HepG2 (cell line): Measurements from ENCODE around the gene SNAI3.

Experiments used
- EZH2 ChIP-seq: conservative IDR thresholded peaks from 2 replicates; pipeline ENCODE4 v1.6.1; 2012; ENCODE audit warnings: mild to moderate bottlenecking, low read depth, low read length, moderate library complexity
- REPIN1 ChIP-seq: sonication (generic); formaldehyde crosslinking; IDR thresholded peaks from 2 replicates; pipeline ENCODE4 v1.8.0; 2022; ENCODE audit warnings: missing genetic modification reagents, low read depth, mild to moderate bottlenecking, borderline replicate concordance
- REST ChIP-seq, 2 experiments: IDR thresholded peaks; 2 replicates each; pipeline ENCODE4 v1.6.1; 2011 to 2012; ENCODE audit warnings: low read length in 2 of 2, borderline replicate concordance in 1 of 2, low read depth in 1 of 2, mild to moderate bottlenecking in 1 of 2, moderate library complexity in 1 of 2
- SMARCC2 ChIP-seq: fragments of 450-650 bp; IDR thresholded peaks from 2 replicates; pipeline ENCODE4 v1.6.1; 2017; ENCODE audit warnings: antibody characterized with exemption, mild to moderate bottlenecking
- STAT6 ChIP-seq: sonication (generic); formaldehyde crosslinking; IDR thresholded peaks from 2 replicates; pipeline ENCODE4 v1.4.0; 2020; ENCODE audit warnings: missing genetic modification reagents, mild to moderate bottlenecking, borderline replicate concordance
- ZNF512 ChIP-seq: sonication (generic); formaldehyde crosslinking; IDR thresholded peaks from 2 replicates; pipeline ENCODE4 v1.4.0; 2020; ENCODE audit warnings: mild to moderate bottlenecking, missing genetic modification reagents
- ZSCAN29 ChIP-seq: sonication (generic); formaldehyde crosslinking; conservative IDR thresholded peaks from 2 replicates; pipeline ENCODE4 v1.4.0; 2020; ENCODE audit warnings: mild to moderate bottlenecking, missing genetic modification reagents
- ZSCAN30 ChIP-seq: sonication (generic); formaldehyde crosslinking; IDR thresholded peaks from 2 replicates; pipeline ENCODE4 v1.5.0; 2020; ENCODE audit warnings: mild to moderate bottlenecking, missing genetic modification reagents
- TF ChIP-seq, protein P1 (sequence below): sonication (generic); formaldehyde crosslinking; IDR thresholded peaks from 2 replicates; pipeline ENCODE4 v1.5.0; 2020; ENCODE audit warnings: mild to moderate bottlenecking, missing genetic modification reagents, moderate library complexity

DNA sequence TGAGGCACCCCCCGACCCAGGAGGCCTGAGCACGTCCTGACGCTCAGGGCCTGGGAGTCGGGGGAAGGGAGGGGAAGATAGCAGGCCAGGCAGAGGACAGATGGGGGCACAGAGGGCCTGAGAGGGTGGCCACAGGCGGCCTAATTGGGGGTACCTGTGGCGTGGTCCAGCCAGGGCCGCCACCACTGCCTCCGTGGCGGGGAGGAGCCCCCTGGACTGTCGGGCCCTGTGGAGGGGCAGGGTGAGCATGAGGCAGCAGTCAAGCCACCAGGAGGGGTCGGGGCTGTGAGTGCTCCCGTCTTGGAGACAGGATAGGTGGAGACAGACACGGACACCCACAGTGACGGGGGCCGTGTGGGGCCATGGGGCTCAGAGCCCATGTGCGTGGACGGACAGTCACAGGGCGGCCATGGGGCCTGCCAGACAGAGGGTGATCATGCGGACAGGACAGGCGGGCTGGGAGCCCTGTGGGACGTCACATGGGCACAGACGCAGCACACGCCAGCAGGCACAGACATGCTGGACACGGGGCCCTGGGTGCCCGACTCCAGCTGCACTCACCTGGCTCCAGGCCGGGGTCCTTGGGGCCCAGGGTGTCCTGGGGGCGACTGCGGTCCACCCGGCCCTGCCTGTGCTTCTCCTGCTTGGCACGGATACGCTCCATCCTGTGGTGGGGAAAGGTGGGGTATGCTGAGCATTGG, 38.7 kb upstream of the SNAI3 start:
- TF ChIP-seq STAT6 (no peak), REPIN1 (CRISPR knock-in tag) (no peak), REST (IDR thresholded peaks at IDR 0.05; ENCODE audit: borderline replicate concordance in 1 of 2, low read depth in 1 of 2, low read length in 2 of 2) (no peak), ZNF512 (no peak), SMARCC2 (no peak), EZH2 (no peak), ZSCAN29 (CRISPR knock-in tag) (no peak), ZSCAN30 (CRISPR knock-in tag) (no peak)
- TF ChIP-seq, protein P1, sequence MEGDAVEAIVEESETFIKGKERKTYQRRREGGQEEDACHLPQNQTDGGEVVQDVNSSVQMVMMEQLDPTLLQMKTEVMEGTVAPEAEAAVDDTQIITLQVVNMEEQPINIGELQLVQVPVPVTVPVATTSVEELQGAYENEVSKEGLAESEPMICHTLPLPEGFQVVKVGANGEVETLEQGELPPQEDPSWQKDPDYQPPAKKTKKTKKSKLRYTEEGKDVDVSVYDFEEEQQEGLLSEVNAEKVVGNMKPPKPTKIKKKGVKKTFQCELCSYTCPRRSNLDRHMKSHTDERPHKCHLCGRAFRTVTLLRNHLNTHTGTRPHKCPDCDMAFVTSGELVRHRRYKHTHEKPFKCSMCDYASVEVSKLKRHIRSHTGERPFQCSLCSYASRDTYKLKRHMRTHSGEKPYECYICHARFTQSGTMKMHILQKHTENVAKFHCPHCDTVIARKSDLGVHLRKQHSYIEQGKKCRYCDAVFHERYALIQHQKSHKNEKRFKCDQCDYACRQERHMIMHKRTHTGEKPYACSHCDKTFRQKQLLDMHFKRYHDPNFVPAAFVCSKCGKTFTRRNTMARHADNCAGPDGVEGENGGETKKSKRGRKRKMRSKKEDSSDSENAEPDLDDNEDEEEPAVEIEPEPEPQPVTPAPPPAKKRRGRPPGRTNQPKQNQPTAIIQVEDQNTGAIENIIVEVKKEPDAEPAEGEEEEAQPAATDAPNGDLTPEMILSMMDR (CRISPR knock-in tag), result no peak
